Fibroblast of lung (primary cell): Measurements from ENCODE around the gene SEZ6L. TPM values are rescaled to one million over a fixed set of nuclear protein-coding genes. Genes with fewer than 3 reads are reported as not detected.
A peak's percentile ranks its signal among the peaks of the same experiment; 100 is the strongest.

Source experiments
- DNase-seq, 2 donors: peaks; one replicate each; pipeline versions ENCODE4 v3.0.0 to v3.0.0-alpha.2; 2010; ENCODE audit warnings: low read depth in 2 of 2
- H2AFZ ChIP-seq: 2 replicates; pipeline ENCODE4 v1.5.1; 2012; ENCODE audit warnings: low read length, control low read depth, inconsistent platforms
- H3K27ac ChIP-seq: 2 replicates; pipeline ENCODE4 v1.5.1; 2011; ENCODE audit warnings: low read length, control low read depth; ENCODE audit not compliant: insufficient read depth
- H3K27me3 ChIP-seq: 2 replicates; pipeline ENCODE4 v1.5.1; 2011; ENCODE audit warnings: mild to moderate bottlenecking, low read length; ENCODE audit not compliant: control insufficient read depth, insufficient read depth
- H3K36me3 ChIP-seq: 2 replicates; pipeline ENCODE4 v1.5.1; 2011; ENCODE audit warnings: low read length; ENCODE audit not compliant: control insufficient read depth, insufficient read depth
- H3K4me1 ChIP-seq: 2 replicates; pipeline ENCODE4 v1.5.1; 2011; ENCODE audit warnings: low read length; ENCODE audit not compliant: control insufficient read depth, insufficient read depth; ENCODE audit errors: extremely low read depth
- H3K4me2 ChIP-seq: 2 replicates; pipeline ENCODE4 v1.5.1; 2011; ENCODE audit warnings: low read length, control low read depth; ENCODE audit not compliant: insufficient read depth; ENCODE audit errors: extremely low read depth
- H3K4me3 ChIP-seq, 4 experiments: fragments of 200-600 bp in 1 of 4; sonication (generic) in 1 of 4; replicated peaks in 1 of 4; 2 replicates each; pipeline ENCODE4 v1.5.1; 2011 to 2016; ENCODE audit warnings: low read length in 4 of 4, low read depth in 3 of 4, mild to moderate bottlenecking in 3 of 4, control low read depth in 2 of 4, inconsistent platforms in 1 of 4, mixed read lengths in 1 of 4; ENCODE audit not compliant: insufficient read depth in 1 of 4; ENCODE audit errors: control extremely low read depth in 1 of 4
- H3K79me2 ChIP-seq: 2 replicates; pipeline ENCODE4 v1.5.1; 2012; ENCODE audit warnings: mild to moderate bottlenecking, low read length, inconsistent platforms; ENCODE audit not compliant: control insufficient read depth, insufficient read depth
- H3K9ac ChIP-seq: 2 replicates; pipeline ENCODE4 v1.5.1; 2011; ENCODE audit warnings: mild to moderate bottlenecking, low read length, control low read depth; ENCODE audit not compliant: insufficient read depth
- H3K9me3 ChIP-seq: 2 replicates; pipeline ENCODE4 v1.5.1; 2012; ENCODE audit warnings: low read depth, low read length; ENCODE audit not compliant: control insufficient read depth, insufficient read depth
- H4K20me1 ChIP-seq: 2 replicates; pipeline ENCODE4 v1.5.1; 2011; ENCODE audit warnings: low read length; ENCODE audit not compliant: control insufficient read depth, insufficient read depth; ENCODE audit errors: extremely low read depth
- EZH2 ChIP-seq: IDR thresholded peaks from 2 replicates; pipeline ENCODE4 v1.5.1; 2012; ENCODE audit warnings: low read length, control low read depth, mild to moderate bottlenecking; ENCODE audit errors: missing control alignments
- polyA plus RNA-seq, 2 donors: library from polyadenylated mRNA; depleted of rRNA in 1 of 2; stranded (reverse) in 1 of 2; unstranded in 1 of 2; fragments of >200 nt; gene quantifications; 2 replicates each; pipeline ENCODE4 v1.2.1, GENCODE V29; 2011 to 2012; ENCODE audit warnings: missing spikeins in 1 of 2
- total RNA-seq: library from RNA; depleted of rRNA; stranded (reverse); fragments of >200 nt; gene quantifications from 2 replicates; pipeline ENCODE4 v1.2.1, GENCODE V29; 2014
- TF ChIP-seq, protein P1 (sequence below), 2 donors: IDR thresholded peaks in 1 of 2; conservative IDR thresholded peaks in 1 of 2; 1 replicate in 1 of 2; 2 replicates in 1 of 2; pipeline ENCODE4 v1.5.1; 2011 to 2012; ENCODE audit warnings: low read length in 2 of 2, control low read depth in 1 of 2, inconsistent platforms in 1 of 2, low read depth in 1 of 2, mild to moderate bottlenecking in 1 of 2

Gene SEZ6L
- total and polyA plus RNA-seq, 2 donors (not counting 1 experiment from before 2014, with no cell fraction given) = not detected

DNA sequence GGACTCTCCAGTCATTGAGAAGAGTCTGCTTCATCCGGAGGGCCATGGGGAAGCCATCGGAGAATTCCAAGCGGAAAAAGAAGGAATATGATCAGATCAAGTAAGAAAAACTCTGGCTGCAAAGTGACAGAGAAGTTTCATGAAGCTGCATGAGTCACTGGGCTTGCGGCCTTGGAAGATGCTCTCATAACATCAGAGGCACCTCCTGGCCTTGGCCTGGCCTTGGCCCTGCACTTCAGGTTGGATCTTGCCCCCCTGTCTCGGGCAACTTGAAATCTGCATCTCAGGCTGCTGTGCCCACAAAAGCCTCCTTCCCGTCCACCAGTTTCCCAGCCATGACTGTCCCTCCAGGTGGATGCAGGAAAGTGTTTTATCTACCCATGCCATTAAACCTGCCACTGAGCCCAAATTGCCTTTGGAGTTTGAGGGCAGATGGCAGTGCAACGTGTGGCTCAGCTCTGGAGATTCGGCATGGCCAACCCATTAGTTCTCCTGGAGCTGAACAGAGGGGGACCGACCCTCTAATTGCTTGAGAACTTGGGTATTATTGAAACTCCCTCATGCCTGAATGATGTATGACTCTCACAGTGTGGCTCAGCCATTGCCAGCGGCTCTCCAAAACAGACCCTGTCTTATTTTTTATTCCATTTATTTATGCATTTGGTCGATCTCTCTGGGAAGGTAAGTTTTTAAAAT lies 66.7 kb downstream of the SEZ6L start:
- Histone ChIP-seq H3K4me2 (no peak overlapping the region), H3K36me3 (no peaks in the 10 kb centered on the region), H3K4me3 (no peak overlapping the region), H3K9me3 (no peaks in the 10 kb centered on the region), H4K20me1 (no peaks in the 10 kb centered on the region), H3K27ac (no peak overlapping the region), H3K79me2 (no peaks in the 10 kb centered on the region), H2AFZ (no peak overlapping the region), H3K9ac (no peak overlapping the region), H3K27me3 (no peaks in the 10 kb centered on the region), H3K4me1 (no peaks in the 10 kb centered on the region)
- no peak for DNase-seq
- no peak for TF ChIP-seq EZH2
- TF ChIP-seq, protein P1, sequence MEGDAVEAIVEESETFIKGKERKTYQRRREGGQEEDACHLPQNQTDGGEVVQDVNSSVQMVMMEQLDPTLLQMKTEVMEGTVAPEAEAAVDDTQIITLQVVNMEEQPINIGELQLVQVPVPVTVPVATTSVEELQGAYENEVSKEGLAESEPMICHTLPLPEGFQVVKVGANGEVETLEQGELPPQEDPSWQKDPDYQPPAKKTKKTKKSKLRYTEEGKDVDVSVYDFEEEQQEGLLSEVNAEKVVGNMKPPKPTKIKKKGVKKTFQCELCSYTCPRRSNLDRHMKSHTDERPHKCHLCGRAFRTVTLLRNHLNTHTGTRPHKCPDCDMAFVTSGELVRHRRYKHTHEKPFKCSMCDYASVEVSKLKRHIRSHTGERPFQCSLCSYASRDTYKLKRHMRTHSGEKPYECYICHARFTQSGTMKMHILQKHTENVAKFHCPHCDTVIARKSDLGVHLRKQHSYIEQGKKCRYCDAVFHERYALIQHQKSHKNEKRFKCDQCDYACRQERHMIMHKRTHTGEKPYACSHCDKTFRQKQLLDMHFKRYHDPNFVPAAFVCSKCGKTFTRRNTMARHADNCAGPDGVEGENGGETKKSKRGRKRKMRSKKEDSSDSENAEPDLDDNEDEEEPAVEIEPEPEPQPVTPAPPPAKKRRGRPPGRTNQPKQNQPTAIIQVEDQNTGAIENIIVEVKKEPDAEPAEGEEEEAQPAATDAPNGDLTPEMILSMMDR (conservative IDR thresholded peaks at IDR 0.05 in 1 of 2, IDR thresholded peaks at IDR 0.05 in 1 of 2; ENCODE audit: low read depth in 1 of 2, low read length in 2 of 2) = no peak

DNA sequence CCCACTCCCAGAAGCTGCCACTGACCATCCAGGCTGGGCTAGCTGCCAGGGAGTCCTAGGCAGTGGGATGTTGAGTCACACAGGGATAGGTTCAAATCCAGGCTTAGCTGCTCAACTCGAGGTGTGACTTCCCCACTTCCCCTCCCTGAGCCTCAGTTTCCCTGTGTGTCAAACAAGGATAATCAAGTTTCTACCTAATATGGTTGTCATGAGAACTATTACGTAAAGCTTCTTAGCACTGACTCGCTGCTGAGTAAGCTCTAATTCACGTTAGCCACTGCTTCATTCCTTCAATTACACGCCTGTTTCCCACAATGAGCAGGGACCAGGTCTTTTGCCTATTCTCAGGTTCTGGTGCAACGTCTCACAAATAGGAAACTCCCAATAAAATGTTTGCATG lies 67.7 kb downstream of the SEZ6L start:
- H3K27me3 ChIP-seq = no peaks in the 10 kb centered on the region
- no peaks in the 10 kb centered on the region for H3K9me3 ChIP-seq
- no peaks in the 10 kb centered on the region for H3K79me2 ChIP-seq
- no peak overlapping the region for H3K4me3 ChIP-seq
- no peaks in the 10 kb centered on the region for H4K20me1 ChIP-seq
- DNase-seq = peak in 1 of 2 donors; percentile 31
- H2AFZ ChIP-seq = no peak overlapping the region
- no peaks in the 10 kb centered on the region for H3K4me1 ChIP-seq
- H3K9ac ChIP-seq = no peak overlapping the region
- no peaks in the 10 kb centered on the region for H3K36me3 ChIP-seq
- no peak overlapping the region for H3K27ac ChIP-seq
- TF ChIP-seq, protein P1 (conservative IDR thresholded peaks at IDR 0.05 in 1 of 2, IDR thresholded peaks at IDR 0.05 in 1 of 2; ENCODE audit: low read depth in 1 of 2, low read length in 2 of 2) = no peak
- no peak for TF ChIP-seq EZH2
- H3K4me2 ChIP-seq = no peak overlapping the region

DNA sequence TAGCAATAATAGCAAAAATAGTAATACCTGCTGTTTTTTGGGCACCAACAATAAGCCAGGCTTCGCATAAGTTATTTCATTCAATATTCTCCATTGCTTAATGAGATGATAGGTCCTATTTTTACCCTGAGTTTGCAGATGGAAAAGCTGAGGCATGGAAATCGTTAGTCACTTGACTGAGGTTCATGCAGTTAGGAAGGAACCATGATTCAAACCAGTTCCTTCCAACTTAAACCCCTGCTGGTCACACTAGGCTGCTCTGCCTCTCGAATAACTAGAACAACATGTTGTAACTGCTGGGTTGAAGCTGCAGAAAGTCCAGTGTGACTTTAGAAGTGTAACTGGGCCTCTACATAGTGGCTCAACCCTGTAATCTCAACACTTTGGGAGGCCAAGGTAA lies 69.3 kb downstream of the SEZ6L start:
- no peak overlapping the region for H3K27ac ChIP-seq
- no peak overlapping the region for H3K4me3 ChIP-seq
- no peaks in the 10 kb centered on the region for H3K4me1 ChIP-seq
- H3K9ac ChIP-seq = no peak overlapping the region
- H3K4me2 ChIP-seq = no peak overlapping the region
- TF ChIP-seq EZH2 = no peak
- TF ChIP-seq, protein P1 (conservative IDR thresholded peaks at IDR 0.05 in 1 of 2, IDR thresholded peaks at IDR 0.05 in 1 of 2; ENCODE audit: low read depth in 1 of 2, low read length in 2 of 2) = no peak
- peak in 1 of 2 donors; percentile 2 for DNase-seq
- H2AFZ ChIP-seq = no peak overlapping the region
- no peaks in the 10 kb centered on the region for H3K9me3 ChIP-seq
- no peaks in the 10 kb centered on the region for H4K20me1 ChIP-seq
- no peaks in the 10 kb centered on the region for H3K79me2 ChIP-seq
- no peaks in the 10 kb centered on the region for H3K36me3 ChIP-seq
- H3K27me3 ChIP-seq = no peaks in the 10 kb centered on the region
